Astrocyte of the hippocampus (primary cell): ENCODE results near the gene OR7D2.

Experiments
- DNase-seq: peaks from one replicate; pipeline ENCODE4 v3.0.0; 2011; ENCODE audit warnings: low read depth, low spot score

OR7D2 gene

DNA sequence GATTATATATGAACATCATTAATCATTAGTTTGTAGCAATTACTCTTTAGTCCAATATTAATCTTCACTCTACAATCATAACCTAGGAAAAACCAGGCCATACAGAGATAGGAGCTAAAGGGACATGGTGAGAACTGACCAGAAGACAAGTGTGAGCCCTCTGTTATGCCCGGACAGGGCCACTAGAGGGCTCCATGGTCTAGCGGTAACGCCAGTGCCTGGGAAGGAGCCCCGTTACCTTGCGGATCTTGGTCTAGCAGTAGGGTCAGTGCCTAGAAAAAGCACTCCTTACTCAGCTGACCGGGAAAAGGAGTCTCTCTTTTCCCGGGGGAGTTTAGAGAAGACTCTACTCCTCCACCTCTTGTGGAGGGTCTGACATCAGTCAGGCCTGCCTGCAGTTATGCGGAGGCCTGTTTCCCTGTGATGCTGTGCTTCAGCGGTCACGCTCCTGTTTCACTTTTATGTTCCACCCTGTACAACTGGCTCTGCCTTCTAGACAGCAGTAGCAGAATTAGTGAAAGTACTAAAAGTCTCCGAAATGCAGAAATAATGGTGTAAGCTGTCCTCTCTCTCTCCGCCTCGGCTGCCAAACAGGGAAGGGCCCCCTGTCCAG, 26.8 kb downstream of the OR7D2 start:
- peak; percentile 76 for DNase-seq

- DNase-seq: no peak
These were observed 40.7 kb downstream of the OR7D2 start, which contains the start of gene OR7D4 for GRCh38 chr19:9219489-9219888. OR7D4 (minus strand) TSS chr19:9219589; CDS start chr19:9214837, 4,752 bp downstream.
